HepG2 (cell line): ENCODE measurements around the gene RBM41. TPM values are rescaled to one million over a fixed set of nuclear protein-coding genes. Genes with fewer than 3 reads are reported as not detected.

Source experiments
- ATAC-seq: fragments of 200-7000 bp; cut with Tn5 transposase; 3 replicates; pipeline ENCODE4 v1.9.1; 2020; ENCODE audit warnings: mild to moderate bottlenecking, moderate library complexity
- BruUV-seq: library from RNA; stranded (reverse); fragments of 400-500 nt; replicated peaks from 2 replicates; lab custom pipeline; 2021; lab: Mats Ljungman, UMichigan
- CTCF ChIA-PET: fragments of 300-600 bp; formaldehyde crosslinking; extraction: SDS; loops from one replicate; lab custom pipeline; 2021; ENCODE audit warnings: low total read pairs, inconsistent platforms, low intra/inter-chr PET ratio; lab: Yijun Ruan, JAX
- POLR2A ChIA-PET: fragments of 350-600 bp; sonication (Branson Sonifier 250); formaldehyde crosslinking; loops from one replicate; lab custom pipeline; 2020; ENCODE audit warnings: antibody characterized with exemption, inconsistent platforms; lab: Yijun Ruan, JAX
- DNase-seq: peaks from one replicate; pipeline ENCODE4 v3.0.0-alpha.2; 2015; ENCODE audit warnings: low spot score
- FAIRE-seq: peaks from 3 replicates; lab custom pipeline; 2011; peaks lifted over from hg19 to GRCh38; lab: Jason Lieb, UNC
- H2AFZ ChIP-seq: one replicate; pipeline ENCODE4 v1.6.1; 2011; ENCODE audit warnings: low read length, inconsistent platforms
- H3K27ac ChIP-seq: fragments of 300-600 bp; 3 replicates; pipeline ENCODE4 v1.8.0; 2011; ENCODE audit warnings: mixed run types, mild to moderate bottlenecking, mixed read lengths, low read length, inconsistent platforms; ENCODE audit not compliant: insufficient read depth; ENCODE audit errors: extremely low read length
- H3K27me3 ChIP-seq, 2 experiments: fragments of 200-600 bp in 1 of 2; 2 replicates in 1 of 2; 3 replicates in 1 of 2; pipeline versions ENCODE4 v1.6.0 to v1.8.0; 2011; ENCODE audit warnings: low read length in 2 of 2, mild to moderate bottlenecking in 2 of 2, moderate library complexity in 2 of 2, inconsistent platforms in 1 of 2; ENCODE audit not compliant: insufficient read depth in 2 of 2, control insufficient read depth in 1 of 2
- H3K36me3 ChIP-seq, 2 experiments: fragments of 200-600 bp in 1 of 2; replicated peaks in 1 of 2; 2 replicates in 1 of 2; 3 replicates in 1 of 2; pipeline versions ENCODE4 v1.5.1 to v1.8.0; 2011; ENCODE audit warnings: low read length in 2 of 2, inconsistent platforms in 1 of 2; ENCODE audit not compliant: insufficient read depth in 2 of 2, control insufficient read depth in 1 of 2
- H3K4me1 ChIP-seq: 2 replicates; pipeline ENCODE4 v1.5.1; 2012; ENCODE audit warnings: low read length, inconsistent platforms; ENCODE audit not compliant: insufficient read depth
- H3K4me2 ChIP-seq: 2 replicates; pipeline ENCODE4 v1.6.0; 2011; ENCODE audit warnings: low read depth, low read length, inconsistent platforms
- H3K4me3 ChIP-seq, 3 experiments: fragments of 200-600 bp in 1 of 3; sonication (generic), shearing (Covaris generic) in 1 of 3; replicated peaks in 1 of 3; 2 replicates each; pipeline ENCODE4 v1.5.1; 2011 to 2016; ENCODE audit warnings: low read length in 3 of 3, inconsistent platforms in 2 of 3, low read depth in 2 of 3, mild to moderate bottlenecking in 2 of 3, control low read depth in 1 of 3, mixed read lengths in 1 of 3; ENCODE audit not compliant: insufficient read depth in 1 of 3
- H3K79me2 ChIP-seq: one replicate; pipeline ENCODE4 v1.6.1; 2011; ENCODE audit warnings: low read length, inconsistent platforms; ENCODE audit not compliant: insufficient read depth
- H3K9ac ChIP-seq: 2 replicates; pipeline ENCODE4 v1.6.0; 2011; ENCODE audit warnings: mild to moderate bottlenecking, low read depth, low read length, inconsistent platforms; ENCODE audit not compliant: insufficient read depth
- H3K9me3 ChIP-seq: 2 replicates; pipeline ENCODE4 v1.5.1; 2012; ENCODE audit warnings: mild to moderate bottlenecking, low read length
- H4K20me1 ChIP-seq: 2 replicates; pipeline ENCODE4 v1.6.0; 2011; ENCODE audit warnings: inconsistent platforms, mild to moderate bottlenecking, low read length, moderate library complexity; ENCODE audit not compliant: insufficient read depth
- BCL3 ChIP-seq: sonication (generic); formaldehyde crosslinking; IDR thresholded peaks from 2 replicates; pipeline ENCODE4 v1.5.1; 2020; ENCODE audit warnings: mild to moderate bottlenecking, missing genetic modification reagents, moderate library complexity
- HINFP ChIP-seq: sonication (generic); formaldehyde crosslinking; IDR thresholded peaks from 2 replicates; pipeline ENCODE4 v1.4.0; 2020; ENCODE audit warnings: low read depth, mild to moderate bottlenecking, missing genetic modification reagents
- KDM3A ChIP-seq: IDR thresholded peaks from 2 replicates; pipeline ENCODE4 v1.6.1; 2018; ENCODE audit warnings: low read depth, missing compliant biosample characterization
- MLLT10 ChIP-seq: sonication (generic); formaldehyde crosslinking; IDR thresholded peaks from 2 replicates; pipeline ENCODE4 v1.4.0; 2020; ENCODE audit warnings: missing genetic modification reagents
- PBX3 ChIP-seq: sonication (generic); formaldehyde crosslinking; IDR thresholded peaks from 2 replicates; pipeline ENCODE4 v1.8.1; 2023; ENCODE audit warnings: missing genetic modification reagents, inconsistent platforms, borderline replicate concordance
- RBAK ChIP-seq: sonication (generic); formaldehyde crosslinking; IDR thresholded peaks from 2 replicates; pipeline ENCODE4 v1.5.1; 2020; ENCODE audit warnings: mild to moderate bottlenecking, missing genetic modification reagents
- ZBTB1 ChIP-seq: sonication (generic); formaldehyde crosslinking; IDR thresholded peaks from 2 replicates; pipeline ENCODE4 v1.4.0; 2020; ENCODE audit warnings: missing genetic modification reagents, borderline replicate concordance
- ZNF101 ChIP-seq: sonication (generic); formaldehyde crosslinking; IDR thresholded peaks from 2 replicates; pipeline ENCODE4 v1.4.0; 2020; ENCODE audit warnings: mild to moderate bottlenecking, low read depth, missing genetic modification reagents, borderline replicate concordance
- ZNF264 ChIP-seq: sonication (generic); formaldehyde crosslinking; IDR thresholded peaks from 2 replicates; pipeline ENCODE4 v1.4.0; 2020; ENCODE audit warnings: missing genetic modification reagents
- ZNF292 ChIP-seq: sonication (generic); formaldehyde crosslinking; IDR thresholded peaks from 2 replicates; pipeline ENCODE4 v1.8.1; 2022; ENCODE audit warnings: mild to moderate bottlenecking, low read depth, missing genetic modification reagents, borderline replicate concordance
- ZNF318 ChIP-seq: sonication (generic); formaldehyde crosslinking; IDR thresholded peaks from 2 replicates; pipeline ENCODE4 v1.4.0; 2020; ENCODE audit warnings: mild to moderate bottlenecking, missing genetic modification reagents
- ZNF382 ChIP-seq: sonication (generic); formaldehyde crosslinking; IDR thresholded peaks from 2 replicates; pipeline ENCODE4 v1.5.0; 2020; ENCODE audit warnings: missing genetic modification reagents, mild to moderate bottlenecking, borderline replicate concordance
- ZNF567 ChIP-seq: sonication (generic); formaldehyde crosslinking; IDR thresholded peaks from 2 replicates; pipeline ENCODE4 v1.8.1; 2023; ENCODE audit warnings: mild to moderate bottlenecking, missing genetic modification reagents, borderline replicate concordance
- in situ Hi-C: cut with HindIII; loops from 2 replicates; pipeline ENCODE4 v1.10.0; 2017; ENCODE audit warnings: low pct_unique_long_range_greater_than_20kb; ENCODE audit not compliant: extremely low pct_ligation_motif_present
- intact Hi-C: fragments of 100-400 bp; cut with micrococcal nuclease; formaldehyde crosslinking; loops from one replicate; pipeline ENCODE4 v1.10.0; 2022; ENCODE audit not compliant: unreplicated experiment
- polyA plus RNA-seq, 8 experiments: library from polyadenylated mRNA; depleted of rRNA in 3 of 8; stranded (reverse) in 7 of 8; unstranded in 1 of 8; fragments of >200 nt; fragmentation: Illumina TruSeq in 4 of 8; extraction: Trizol in 4 of 8; gene quantifications; 2 replicates each; pipeline versions ENCODE4 v1.2.1 to v1.2.3, GENCODE V29; 2011 to 2016; ENCODE audit warnings: low read depth in 4 of 8, missing spikeins in 1 of 8, mixed read lengths in 1 of 8; ENCODE audit not compliant: insufficient read depth in 1 of 8
- total RNA-seq, 5 experiments: library from RNA; depleted of rRNA; stranded (reverse); fragments of >200 nt; fragmentation: Illumina TruSeq; extraction: Trizol; gene quantifications; 2 replicates each; pipeline ENCODE4 v1.2.3, GENCODE V29; 2016; ENCODE audit warnings: low read depth in 1 of 5

The RBM41 gene
- total and polyA plus RNA-seq, 2 of the 13 experiments (the other 11 are each of a cell fraction or from before 2014, with no cell fraction given), result 6.5 to 15.4 TPM

- Histone ChIP-seq H3K79me2 (no peaks in the 10 kb centered on the region), H2AFZ (no peak overlapping the region), H3K4me3 (no peak overlapping the region), H3K4me2 (no peak overlapping the region), H3K27me3 (no peaks in the 10 kb centered on the region), H3K9ac (no peak overlapping the region), H4K20me1 (no peaks in the 10 kb centered on the region), H3K27ac (no peak overlapping the region), H3K36me3 (no peaks in the 10 kb centered on the region), H3K9me3 (no peaks in the 10 kb centered on the region), H3K4me1 (no peaks in the 10 kb centered on the region)
- POLR2A ChIA-PET, result no interaction called here
- no TSS peak for BruUV-seq
- ATAC-seq (no peak), DNase-seq (no peak), FAIRE-seq (no peak)
- in situ Hi-C loops (no loop called here), intact Hi-C loops (no loop called here)
- CTCF ChIA-PET, result no interaction called here
- TF ChIP-seq ZNF567 (CRISPR knock-in tag) (no peak), ZNF382 (CRISPR knock-in tag) (no peak), ZNF264 (CRISPR knock-in tag) (no peak), RBAK (no peak), BCL3 (CRISPR knock-in tag) (no peak), MLLT10 (CRISPR knock-in tag) (no peak), ZNF101 (no peak), ZBTB1 (CRISPR knock-in tag) (no peak), ZNF292 (CRISPR knock-in tag) (no peak), ZNF318 (no peak), KDM3A (CRISPR knock-in tag) (no peak), HINFP (CRISPR knock-in tag) (no peak), PBX3 (CRISPR knock-in tag) (no peak)
Measured at GRCh38 chrX:107168257-107168656, 49.6 kb upstream of the RBM41 start.
